ENCODE results near the gene DPH3.
A peak's percentile ranks its signal among the peaks of the same experiment; 100 is the strongest.

DPH3 gene

GRCh38 chr3:16290007-16290826 is 25.5 kb upstream of the DPH3 start:
- peak; percentile 80 for DNase-seq

DNA sequence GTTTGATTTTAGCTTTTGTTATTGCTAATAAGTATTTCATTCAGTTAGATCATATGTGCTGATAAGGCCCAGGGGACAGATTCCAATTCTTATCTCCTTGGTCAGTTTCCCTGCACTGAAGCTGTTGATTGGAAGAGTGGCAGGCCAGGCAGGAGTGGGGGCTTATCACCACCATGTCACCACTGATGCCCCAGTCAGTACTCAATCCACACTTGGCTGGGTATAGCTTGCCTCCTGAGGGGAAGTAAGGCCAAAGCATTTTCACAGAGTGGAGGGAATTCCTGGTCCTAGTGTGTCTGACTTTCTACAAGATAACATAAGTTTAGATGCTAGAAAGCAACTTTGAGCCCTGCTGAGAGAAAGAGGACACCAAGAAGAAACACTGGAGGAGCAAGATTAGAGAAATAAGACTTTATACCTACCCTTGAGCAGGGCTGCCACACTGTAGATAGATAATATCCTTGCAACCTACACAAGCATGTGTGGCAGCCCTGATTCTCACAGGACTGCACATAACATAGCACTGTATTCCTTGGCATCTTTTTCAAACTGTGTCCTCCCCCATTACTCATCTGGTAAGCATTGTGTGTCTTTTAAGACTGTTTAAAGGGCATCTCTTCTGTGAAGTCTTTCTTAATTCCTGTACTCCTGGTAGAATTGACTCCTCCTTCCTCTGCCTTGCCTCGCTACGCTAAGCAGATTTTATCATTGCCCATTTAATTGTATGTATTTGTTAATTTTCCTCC is 24.6 kb upstream of the DPH3 start:
- no peak for DNase-seq

GRCh38 chr3:16288664-16289063 is 23.9 kb upstream of the DPH3 start:
- DNase-seq = no peak

GRCh38 chr3:16286751-16287543 is 22.2 kb upstream of the DPH3 start:
- no peak for DNase-seq

GRCh38 chr3:16286161-16286560 is 21.4 kb upstream of the DPH3 start:
- DNase-seq = peak; percentile 87

DNA sequence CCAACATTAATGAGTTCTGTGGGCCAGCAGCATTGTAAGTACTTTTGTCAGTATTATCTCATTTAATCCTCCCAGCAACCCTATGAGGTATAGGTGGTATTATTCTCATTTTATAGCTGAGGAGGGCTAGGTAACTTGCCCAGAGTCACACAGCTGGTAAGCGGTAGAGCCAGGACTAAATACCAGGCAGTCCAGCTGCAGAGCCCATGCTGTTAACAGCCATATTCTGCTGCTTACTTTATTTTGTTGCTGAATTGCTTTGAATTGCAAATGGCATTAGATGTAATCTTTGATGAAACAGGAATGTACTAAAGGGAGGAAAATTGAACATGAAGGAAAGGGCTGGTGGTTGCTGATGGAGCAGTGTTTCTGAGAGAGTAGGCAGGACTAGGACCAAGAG is 19.9 kb upstream of the DPH3 start:
- DNase-seq = no peak

DNA sequence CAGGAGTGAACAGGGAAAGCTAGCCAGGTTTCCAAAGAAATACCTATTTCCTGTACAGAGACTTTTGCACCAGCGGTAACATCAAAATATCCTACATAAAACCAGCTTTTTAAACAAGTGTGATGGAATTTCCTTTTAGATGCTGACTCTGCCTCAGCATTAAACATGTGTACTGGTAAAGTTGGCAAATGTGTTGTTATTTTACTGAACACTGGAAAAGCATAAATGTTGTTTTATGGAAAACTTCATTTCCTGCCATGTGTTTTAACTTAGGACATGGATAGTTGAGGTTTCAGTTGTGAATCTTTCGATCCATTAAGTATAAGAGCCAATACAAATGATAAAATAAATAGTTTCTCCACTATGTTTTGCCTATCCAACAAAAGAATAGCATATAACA is 15.9 kb upstream of the DPH3 start:
- no peak for DNase-seq

DNA sequence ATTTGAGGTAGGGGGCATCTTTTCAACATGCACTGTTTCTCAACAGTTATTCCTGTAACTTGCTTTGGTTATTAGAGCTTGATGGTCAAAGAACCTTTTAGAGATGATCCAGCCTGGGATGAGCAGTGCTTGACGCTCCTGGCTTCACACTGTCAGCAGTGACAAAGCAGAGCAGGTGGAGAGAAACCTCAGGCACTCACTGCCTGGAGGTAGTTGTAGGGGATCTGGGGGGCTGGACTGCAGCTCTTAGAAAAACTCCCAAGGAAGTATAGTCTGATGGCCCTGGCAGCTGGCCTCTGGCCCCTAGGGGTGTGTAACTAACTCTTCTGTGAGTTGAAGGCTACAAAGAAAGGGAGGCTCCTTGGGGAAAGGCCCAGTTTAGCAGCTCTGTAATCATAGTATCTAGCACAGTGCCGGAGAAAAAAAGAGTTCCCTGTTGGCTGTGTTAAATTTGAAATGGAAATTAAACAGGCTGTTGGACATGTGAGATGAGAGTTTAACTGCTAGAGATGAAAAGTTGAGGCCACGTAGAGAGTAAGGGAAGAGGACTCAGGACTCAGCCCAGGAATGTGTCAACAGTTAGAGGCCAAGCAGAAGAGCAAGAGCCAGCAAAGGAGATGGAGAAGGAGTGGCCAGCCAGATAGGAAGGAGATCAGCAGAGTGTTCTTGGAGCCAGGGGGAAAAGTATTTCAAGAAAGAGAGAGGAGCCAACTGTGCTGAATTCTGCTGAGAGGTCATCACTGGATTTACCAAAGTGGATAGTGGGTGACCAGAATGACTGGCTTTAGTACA is 14.5 kb upstream of the DPH3 start:
- DNase-seq = no peak

- DNase-seq = no peak
Measured at GRCh38 chr3:16277471-16277870, 12.7 kb upstream of the DPH3 start.

DNA sequence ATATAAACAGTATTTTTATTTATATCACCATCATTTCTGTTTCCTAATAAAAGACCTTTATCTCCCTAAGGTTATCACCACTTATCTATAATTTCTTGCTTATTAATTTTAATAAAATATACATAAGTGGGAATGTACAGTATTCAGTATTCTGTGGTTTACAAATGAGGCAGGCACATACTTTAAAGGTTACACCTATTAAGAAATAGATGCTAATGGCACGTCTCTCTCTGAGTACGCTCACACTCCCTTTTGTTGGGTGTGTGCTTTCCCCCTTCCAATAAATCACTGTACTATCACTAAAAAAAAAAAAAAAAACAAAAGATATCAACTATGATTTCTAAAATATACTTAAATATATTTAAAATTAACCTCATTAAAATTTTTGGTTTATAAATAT is 9.1 kb upstream of the DPH3 start:
- no peak for DNase-seq

DNA sequence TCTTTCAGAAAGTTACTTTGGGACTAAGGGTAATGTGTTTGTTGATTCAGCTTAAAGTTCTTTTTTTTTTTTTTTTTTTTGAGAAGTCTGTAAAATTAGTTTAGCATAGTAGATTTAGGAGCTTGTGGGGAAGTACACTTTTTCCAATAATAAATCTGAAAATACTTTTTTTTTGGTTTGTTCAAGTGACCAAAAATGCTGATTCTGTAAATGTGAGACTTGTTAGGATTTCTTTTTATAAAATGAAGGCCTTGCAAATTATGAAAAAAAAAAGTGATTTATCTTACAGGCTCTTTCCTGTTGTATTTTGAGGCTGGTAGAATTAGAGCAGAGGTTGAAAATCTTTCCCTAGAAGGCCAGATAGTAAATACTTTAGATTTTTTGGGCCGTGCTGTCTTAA is 7.8 kb upstream of the DPH3 start:
- no peak for DNase-seq

DNA sequence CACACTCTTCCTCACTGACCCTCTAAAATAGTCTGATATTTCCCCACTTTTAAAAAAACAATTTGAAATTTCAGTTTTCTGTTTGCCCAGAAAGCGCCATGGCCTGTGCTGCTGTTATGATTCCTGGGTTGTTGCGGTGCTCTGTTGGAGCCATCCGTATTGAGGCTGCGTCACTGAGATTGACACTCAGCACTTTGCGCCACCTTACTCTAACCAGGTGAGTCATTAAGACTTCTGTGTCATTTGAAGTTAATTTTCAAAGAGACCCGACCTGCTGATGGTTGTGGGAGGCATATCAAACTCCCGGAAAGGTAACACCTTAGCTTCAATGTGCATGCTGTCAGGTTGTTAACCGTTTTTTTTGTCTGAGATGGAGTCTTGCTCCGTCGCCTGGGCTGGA is 6.1 kb upstream of the DPH3 start:
- DNase-seq = no peak

GRCh38 chr3:16266714-16267113 is 2.0 kb upstream of the DPH3 start:
- no peak for DNase-seq

- DNase-seq = no peak
Measured at GRCh38 chr3:16265455-16265786, 678 bp upstream of the DPH3 start.

DNA sequence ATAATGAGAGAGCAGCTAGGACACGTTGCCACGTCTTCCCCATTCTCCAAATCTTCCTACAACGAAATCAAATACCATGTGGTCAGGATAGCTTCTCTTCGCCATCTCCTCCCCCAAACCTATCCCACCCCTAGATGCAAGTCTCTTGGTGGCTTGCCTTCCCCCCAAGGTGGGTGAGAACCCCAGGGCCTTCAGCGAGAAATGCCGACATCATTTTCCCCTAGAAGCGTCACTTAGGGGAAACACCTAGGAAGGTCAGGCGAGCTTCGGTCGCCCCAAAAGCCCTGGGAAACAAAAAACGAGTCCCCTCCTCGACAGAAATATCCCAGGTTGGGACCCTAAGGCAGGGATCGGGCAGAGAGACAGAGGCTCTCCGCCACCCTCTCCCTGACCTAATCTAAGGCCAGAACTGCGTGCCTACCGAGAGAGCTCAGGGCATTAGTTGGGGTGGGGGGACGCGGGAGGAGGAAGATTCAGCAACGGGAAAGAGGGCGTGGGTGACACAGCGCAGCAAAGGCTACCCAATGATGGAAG is 502 bp downstream of the DPH3 start:
- no peak for DNase-seq

DNA sequence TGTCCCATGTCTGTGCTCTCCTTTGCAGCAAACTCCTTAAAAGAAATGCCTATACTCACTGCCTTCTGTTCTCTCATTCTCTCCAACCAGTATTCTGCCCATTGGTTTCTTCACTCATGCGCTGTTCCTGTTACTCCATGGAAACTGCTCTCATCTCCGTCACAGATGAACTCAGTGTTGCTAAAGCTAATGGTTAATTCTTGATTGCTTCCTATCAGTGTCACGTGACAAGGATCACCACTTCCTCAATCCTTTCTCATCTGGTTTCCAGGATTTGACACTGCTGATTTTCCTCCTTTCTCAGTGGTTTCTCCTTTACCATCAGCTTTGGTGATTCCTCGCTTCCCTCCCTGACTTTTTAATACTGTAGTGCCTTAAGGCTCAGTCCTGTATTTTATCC is 2.6 kb downstream of the DPH3 start:
- DNase-seq = no peak

DNA sequence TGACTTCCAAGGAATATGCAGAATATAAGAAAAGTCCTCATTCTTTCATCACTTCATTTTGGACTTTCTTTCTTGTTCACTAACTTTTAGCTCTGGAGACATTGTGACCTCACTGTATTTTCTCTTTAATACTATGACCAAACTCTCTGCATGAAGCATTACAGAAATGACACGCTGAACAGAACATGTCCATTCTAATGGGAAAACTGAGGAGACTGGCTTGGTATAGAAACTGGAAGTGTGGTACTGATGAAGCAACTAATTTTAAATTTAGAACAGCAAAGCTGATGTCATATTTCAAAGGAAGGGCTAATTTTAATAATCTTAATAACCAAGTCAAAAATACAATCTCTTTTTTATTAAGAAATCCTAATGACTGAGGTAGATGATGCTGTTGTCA is 4.7 kb downstream of the DPH3 start:
- no peak for DNase-seq

- DNase-seq = no peak
Measured at GRCh38 chr3:16258866-16259265, 5.9 kb downstream of the DPH3 start.

DNA sequence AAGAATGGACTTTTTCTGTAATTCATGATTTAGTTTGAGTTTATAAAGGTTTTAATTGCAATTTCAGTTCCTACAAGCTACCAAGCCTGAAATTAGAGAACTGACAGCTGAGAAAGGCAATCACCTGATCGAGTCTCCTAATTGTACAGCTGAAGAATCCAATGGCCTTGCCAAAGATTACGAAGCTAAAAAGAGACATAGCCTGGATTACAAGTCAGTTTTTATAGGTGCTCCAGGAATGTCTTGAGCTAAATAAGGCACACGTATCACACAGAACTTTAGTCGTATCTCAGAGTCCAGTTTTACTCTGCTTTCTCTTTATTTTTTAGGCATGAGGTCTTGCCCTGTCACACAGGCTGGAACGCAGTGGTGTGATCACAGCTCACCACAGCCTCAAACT is 6.6 kb downstream of the DPH3 start:
- no peak for DNase-seq

DNA sequence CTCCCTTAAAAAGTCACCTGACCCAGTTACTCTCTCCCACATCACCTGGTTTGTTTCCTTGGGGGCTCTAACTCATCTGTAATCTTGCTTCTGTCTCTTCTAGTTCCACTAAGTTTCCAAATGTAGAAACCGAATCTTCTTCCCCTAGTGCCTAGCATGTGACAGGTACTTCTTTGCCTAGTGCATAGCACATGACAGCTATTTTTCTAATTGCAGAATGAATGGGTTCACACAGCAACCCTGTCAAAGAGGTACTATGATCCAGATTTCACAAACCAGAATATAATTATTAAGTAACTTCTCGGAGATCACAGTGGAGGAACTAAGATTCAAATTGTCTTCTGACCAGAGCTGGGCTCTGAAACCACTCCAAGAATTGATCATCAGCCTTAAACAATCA is 7.4 kb downstream of the DPH3 start:
- DNase-seq = no peak

DNA sequence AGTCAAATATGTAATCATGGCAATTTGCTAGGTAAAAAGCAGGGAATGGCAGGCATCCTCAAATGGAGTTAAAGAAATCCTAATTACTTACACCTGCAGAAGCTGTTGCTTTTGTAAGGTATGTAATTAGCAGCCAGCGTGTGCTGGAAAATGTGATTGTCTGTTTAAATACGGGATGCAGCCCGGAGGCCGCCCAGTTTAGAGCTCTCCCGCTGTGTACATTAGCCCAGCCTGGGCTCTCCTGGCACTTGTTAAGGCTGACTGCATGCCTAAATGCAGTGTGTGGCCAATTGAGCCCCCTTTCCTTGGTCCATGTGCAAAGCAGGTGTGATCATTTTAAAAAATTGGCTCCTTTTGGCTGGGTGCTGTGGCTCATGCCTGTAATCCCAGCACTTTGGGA is 9.0 kb downstream of the DPH3 start:
- DNase-seq = no peak

GRCh38 chr3:16255326-16255725 is 9.4 kb downstream of the DPH3 start:
- DNase-seq = no peak

DNA sequence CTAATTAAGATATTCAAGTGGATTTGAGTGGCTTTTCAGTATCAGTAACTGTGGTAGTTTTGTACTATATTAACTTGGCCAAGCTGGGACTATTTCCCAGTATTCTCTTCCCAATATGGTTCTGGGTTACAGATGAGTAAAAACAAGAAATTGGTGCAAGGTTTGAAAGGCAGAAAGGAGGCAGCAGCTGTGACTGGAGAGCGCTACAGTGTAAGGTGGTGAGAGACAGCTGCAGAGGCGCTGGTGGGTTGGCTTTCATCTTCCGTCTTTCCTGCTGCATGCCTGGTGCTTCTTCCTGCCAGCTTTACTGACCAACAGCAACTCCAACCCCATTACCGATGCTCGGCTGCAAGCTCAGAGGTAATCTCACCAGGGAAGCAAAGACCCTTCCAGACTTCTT is 9.8 kb downstream of the DPH3 start:
- no peak for DNase-seq
